IPS DF 6.9 (cell line): ENCODE measurements around the gene HBG1.

Experiments used
- DNase-seq: peaks from one replicate; pipeline ENCODE4 v3.0.0-alpha.2; 2013; ENCODE audit warnings: low read depth, low spot score
- H3K27ac ChIP-seq: one replicate; pipeline ENCODE4 v1.5.1; 2013; ENCODE audit warnings: low read length, control low read depth
- H3K27me3 ChIP-seq: 2 replicates; pipeline ENCODE4 v1.6.1; 2013; ENCODE audit warnings: mild to moderate bottlenecking, low read length; ENCODE audit not compliant: control insufficient read depth, insufficient read depth
- H3K36me3 ChIP-seq: 2 replicates; pipeline ENCODE4 v1.6.1; 2013; ENCODE audit warnings: low read length; ENCODE audit not compliant: control insufficient read depth, insufficient read depth
- H3K4me1 ChIP-seq: 2 replicates; pipeline ENCODE4 v1.6.1; 2013; ENCODE audit warnings: low read length; ENCODE audit not compliant: control insufficient read depth, insufficient read depth
- H3K4me3 ChIP-seq: 2 replicates; pipeline ENCODE4 v1.5.1; 2013; ENCODE audit warnings: mild to moderate bottlenecking, low read length
- H3K9me3 ChIP-seq: 2 replicates; pipeline ENCODE4 v1.6.1; 2013; ENCODE audit warnings: low read length, inconsistent platforms; ENCODE audit not compliant: control insufficient read depth, insufficient read depth
- WGBS: extraction: QIAGEN DNeasy Blood & Tissue Kit; methylation state at CpG from one replicate; pipeline ENCODE4 v1.1.7; 2013; ENCODE audit warnings: mixed read lengths, missing lambda C conversion rate; ENCODE audit not compliant: insufficient read length, insufficient coverage; 5-methylcytosine and 5-hydroxymethylcytosine counted together

Gene HBG1

GRCh38 chr11:5286901-5287300 lies 37.2 kb upstream of the HBG1 start:
- no CpG with 5 or more reads among the region's 3 CpGs for WGBS
- H3K27me3 ChIP-seq: no peaks in the 10 kb centered on the region
- no peaks in the 10 kb centered on the region for H3K4me1 ChIP-seq
- DNase-seq: no peak
- no peaks in the 10 kb centered on the region for H3K9me3 ChIP-seq
- H3K27ac ChIP-seq: no peak overlapping the region
- no peak overlapping the region for H3K4me3 ChIP-seq
- no peaks in the 10 kb centered on the region for H3K36me3 ChIP-seq

- no peaks in the 10 kb centered on the region for H3K36me3 ChIP-seq
- WGBS: no CpG with 5 or more reads among the region's 1 CpG
- no peaks in the 10 kb centered on the region for H3K9me3 ChIP-seq
- DNase-seq: no peak
- H3K4me1 ChIP-seq: no peaks in the 10 kb centered on the region
- no peak overlapping the region for H3K4me3 ChIP-seq
- H3K27me3 ChIP-seq: no peaks in the 10 kb centered on the region
- no peak overlapping the region for H3K27ac ChIP-seq
Measured at GRCh38 chr11:5286351-5286750, 36.7 kb upstream of the HBG1 start.

- WGBS: no CpG with 5 or more reads among the region's 4 CpGs
- Histone ChIP-seq H3K27me3 (no peaks in the 10 kb centered on the region), H3K4me1 (no peaks in the 10 kb centered on the region), H3K36me3 (no peaks in the 10 kb centered on the region), H3K9me3 (no peaks in the 10 kb centered on the region), H3K27ac (no peak overlapping the region), H3K4me3 (no peak overlapping the region)
- DNase-seq: no peak
Measured at GRCh38 chr11:5285703-5286340, 36.2 kb upstream of the HBG1 start.

- H3K4me1 ChIP-seq: no peaks in the 10 kb centered on the region
- no peaks in the 10 kb centered on the region for H3K36me3 ChIP-seq
- no peak overlapping the region for H3K4me3 ChIP-seq
- DNase-seq: no peak
- no peaks in the 10 kb centered on the region for H3K9me3 ChIP-seq
- WGBS: no CpG with 5 or more reads among the region's 2 CpGs
- H3K27ac ChIP-seq: no peak overlapping the region
- H3K27me3 ChIP-seq: no peaks in the 10 kb centered on the region
Measured at GRCh38 chr11:5284637-5285036, 35.0 kb upstream of the HBG1 start.

- Histone ChIP-seq H3K27ac (no peak overlapping the region), H3K27me3 (no peaks in the 10 kb centered on the region), H3K9me3 (no peaks in the 10 kb centered on the region), H3K4me3 (no peak overlapping the region), H3K36me3 (no peaks in the 10 kb centered on the region), H3K4me1 (no peaks in the 10 kb centered on the region)
- DNase-seq: no peak
- no CpG with 5 or more reads among the region's 1 CpG for WGBS
Measured at GRCh38 chr11:5283882-5284281, 34.2 kb upstream of the HBG1 start.

GRCh38 chr11:5283086-5283485 lies 33.4 kb upstream of the HBG1 start:
- no peak for DNase-seq
- H3K36me3 ChIP-seq: no peaks in the 10 kb centered on the region
- no peak overlapping the region for H3K4me3 ChIP-seq
- no peak overlapping the region for H3K27ac ChIP-seq
- H3K9me3 ChIP-seq: no peaks in the 10 kb centered on the region
- no peaks in the 10 kb centered on the region for H3K27me3 ChIP-seq
- WGBS: no CpG with 5 or more reads among the region's 3 CpGs
- H3K4me1 ChIP-seq: no peaks in the 10 kb centered on the region

GRCh38 chr11:5282628-5283027 lies 33.0 kb upstream of the HBG1 start:
- Histone ChIP-seq H3K9me3 (no peaks in the 10 kb centered on the region), H3K27ac (no peak overlapping the region), H3K36me3 (no peaks in the 10 kb centered on the region), H3K27me3 (no peaks in the 10 kb centered on the region), H3K4me1 (no peaks in the 10 kb centered on the region), H3K4me3 (no peak overlapping the region)
- DNase-seq: no peak
- no CpG with 5 or more reads among the region's 2 CpGs for WGBS

GRCh38 chr11:5281596-5281995 lies 31.9 kb upstream of the HBG1 start:
- Histone ChIP-seq H3K27me3 (no peaks in the 10 kb centered on the region), H3K9me3 (no peaks in the 10 kb centered on the region), H3K4me3 (no peak overlapping the region), H3K36me3 (no peaks in the 10 kb centered on the region), H3K27ac (no peak overlapping the region), H3K4me1 (no peaks in the 10 kb centered on the region)
- DNase-seq: no peak

- H3K27me3 ChIP-seq: no peaks in the 10 kb centered on the region
- WGBS: no CpG with 5 or more reads among the region's 3 CpGs
- no peak for DNase-seq
- no peak overlapping the region for H3K27ac ChIP-seq
- no peaks in the 10 kb centered on the region for H3K36me3 ChIP-seq
- no peak overlapping the region for H3K4me3 ChIP-seq
- no peaks in the 10 kb centered on the region for H3K9me3 ChIP-seq
- H3K4me1 ChIP-seq: no peaks in the 10 kb centered on the region
Measured at GRCh38 chr11:5280582-5281102, 31.0 kb upstream of the HBG1 start.

- Histone ChIP-seq H3K36me3 (no peaks in the 10 kb centered on the region), H3K4me3 (no peak overlapping the region), H3K27me3 (no peaks in the 10 kb centered on the region), H3K9me3 (no peaks in the 10 kb centered on the region), H3K4me1 (no peaks in the 10 kb centered on the region), H3K27ac (no peak overlapping the region)
- DNase-seq: no peak
- no CpG with 5 or more reads among the region's 4 CpGs for WGBS
Measured at GRCh38 chr11:5279471-5280090, 29.9 kb upstream of the HBG1 start.

- H3K36me3 ChIP-seq: no peaks in the 10 kb centered on the region
- H3K4me1 ChIP-seq: no peaks in the 10 kb centered on the region
- no peaks in the 10 kb centered on the region for H3K27me3 ChIP-seq
- no peak for DNase-seq
- no peak overlapping the region for H3K4me3 ChIP-seq
- no peaks in the 10 kb centered on the region for H3K9me3 ChIP-seq
- H3K27ac ChIP-seq: no peak overlapping the region
- WGBS: no CpG with 5 or more reads among the region's 1 CpG
Measured at GRCh38 chr11:5277807-5278382, 28.2 kb upstream of the HBG1 start.
